ENCODE measurements around the gene CYBB.

The CYBB gene

DNA sequence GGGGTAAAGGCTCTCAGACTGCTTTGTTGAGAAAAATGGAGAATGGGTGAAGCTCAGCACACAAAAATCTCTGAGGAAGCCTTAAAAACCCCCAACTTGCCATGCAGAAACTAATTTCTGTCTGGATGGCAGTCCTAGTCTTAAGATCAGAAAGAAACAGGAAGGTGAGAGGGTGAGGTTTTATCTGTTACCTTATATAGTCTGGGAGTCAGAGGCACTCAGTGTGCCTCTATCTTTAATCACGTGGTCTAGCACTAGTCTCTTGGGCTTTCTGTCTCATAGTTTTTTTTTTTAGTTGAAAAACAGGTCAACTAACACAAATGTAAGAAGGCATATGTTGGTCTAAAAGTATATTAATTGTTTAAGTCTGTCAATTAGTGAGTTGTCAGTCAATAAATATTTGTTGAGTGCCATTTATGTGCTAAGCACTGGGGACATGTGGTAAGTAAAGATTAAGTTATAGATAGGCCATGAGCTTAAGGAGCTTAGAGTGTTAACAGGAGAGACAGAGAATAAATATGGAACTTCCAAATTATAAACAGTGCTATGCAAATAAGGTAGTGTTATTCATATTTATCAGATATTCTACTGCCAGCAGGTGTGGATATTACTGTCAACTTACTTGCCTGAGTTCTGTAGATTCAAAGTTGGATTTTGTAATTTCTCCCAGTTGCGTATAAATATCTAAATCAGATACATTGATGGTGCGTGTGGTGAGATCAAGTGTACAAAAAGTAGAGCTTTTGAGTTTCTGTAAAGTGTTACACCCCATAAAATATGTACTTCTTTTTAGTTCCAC lies 7.0 kb downstream of the CYBB start:
- DNase-seq, result peak; percentile 34

DNA sequence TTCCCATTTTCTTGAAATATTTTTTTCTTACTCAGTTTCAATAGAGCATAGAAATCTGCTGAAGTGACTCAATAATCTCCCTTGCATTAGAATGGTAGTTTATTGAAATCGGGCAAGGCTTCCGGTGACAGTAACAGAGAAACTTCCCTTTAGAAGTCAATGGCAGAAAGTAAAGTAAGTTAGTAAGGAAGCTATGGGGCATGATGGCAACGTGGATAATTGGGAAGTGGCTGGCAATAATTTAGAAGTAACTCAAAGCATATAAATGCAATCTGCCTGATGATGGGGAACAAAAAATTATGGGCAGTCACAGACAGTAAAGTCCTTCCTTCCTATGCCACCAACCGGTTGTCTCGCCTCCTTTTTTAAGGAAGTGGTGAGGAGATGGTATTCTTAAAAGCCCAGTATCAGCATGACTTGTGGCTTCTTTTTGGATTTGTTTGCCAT lies 7.6 kb downstream of the CYBB start:
- DNase-seq, result peak; percentile 24

DNA sequence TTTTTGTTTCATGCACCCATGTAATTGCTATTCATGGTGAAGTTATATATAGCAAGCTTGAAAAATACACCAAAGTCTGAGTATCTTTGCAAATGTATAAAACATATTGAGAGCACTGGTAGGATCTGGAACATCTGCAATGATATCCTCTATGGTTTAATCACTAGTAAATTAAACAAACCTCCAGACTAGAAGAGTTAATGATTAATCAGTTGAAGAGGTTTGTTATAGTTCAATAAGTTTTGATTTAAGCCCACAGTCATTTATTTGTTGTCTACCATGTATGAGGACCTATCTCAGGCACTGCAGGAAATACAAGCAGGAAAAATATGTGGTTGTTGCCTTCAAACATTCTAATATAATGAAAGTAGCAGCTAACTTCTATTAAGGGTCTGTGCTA lies 16.5 kb downstream of the CYBB start:
- DNase-seq, result no peak

DNA sequence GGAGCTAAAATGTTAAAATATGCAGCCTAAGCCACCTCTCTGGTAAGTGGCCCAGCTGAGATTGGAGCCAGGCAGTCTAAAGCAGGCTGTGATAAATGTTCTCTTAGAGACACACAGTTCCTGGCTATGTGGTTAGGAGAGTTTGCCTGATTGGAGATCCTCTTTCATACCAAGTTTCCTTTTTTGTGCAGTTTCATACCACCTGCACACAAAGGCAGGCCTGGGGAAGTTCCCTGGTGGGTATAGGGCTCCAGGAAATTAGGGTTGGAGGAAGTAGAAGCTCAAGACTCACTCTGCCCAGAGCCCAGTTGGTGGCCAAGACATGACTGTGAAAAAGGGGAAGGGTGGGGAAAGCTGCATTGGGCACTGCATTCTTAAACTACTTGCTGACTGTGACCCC lies 16.9 kb downstream of the CYBB start:
- no peak for DNase-seq

DNA sequence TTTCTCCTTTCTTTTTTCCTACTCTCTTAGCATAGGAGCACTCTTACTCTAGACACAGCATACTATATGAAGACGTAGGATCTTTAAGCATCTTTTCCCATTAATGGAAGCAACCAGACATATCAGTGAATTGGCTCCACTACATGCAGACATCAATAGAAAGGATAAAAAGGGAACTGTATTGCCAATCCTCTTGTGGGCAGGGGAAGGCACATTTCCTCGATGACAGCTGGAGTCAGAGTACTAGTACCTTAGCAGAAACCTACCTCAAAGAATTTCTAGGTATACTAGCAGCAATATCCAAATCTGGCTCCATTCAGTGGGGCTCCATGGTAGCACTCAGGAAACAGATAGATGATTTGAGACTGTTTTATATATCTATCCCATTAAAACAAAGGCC lies 20.1 kb downstream of the CYBB start:
- DNase-seq, result no peak

DNA sequence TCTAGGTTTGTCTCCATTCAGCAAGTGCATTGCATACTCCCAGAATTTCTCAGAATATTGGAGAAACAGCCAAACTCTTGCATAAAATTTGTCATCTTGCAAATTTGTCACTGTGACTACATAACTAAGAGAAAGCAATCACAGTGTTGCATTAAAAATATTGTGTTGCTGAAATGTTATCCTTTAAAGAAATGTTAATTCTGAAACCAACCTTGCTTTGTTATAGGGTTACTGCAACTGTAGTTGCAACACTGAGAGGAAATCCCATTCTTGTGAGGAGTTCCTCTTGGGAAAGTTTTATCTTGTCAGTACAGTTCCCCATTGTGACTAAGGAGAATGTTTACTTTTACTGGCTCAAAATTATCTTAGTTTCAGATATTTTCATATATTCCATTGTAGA lies 20.9 kb downstream of the CYBB start:
- DNase-seq, result no peak

DNA sequence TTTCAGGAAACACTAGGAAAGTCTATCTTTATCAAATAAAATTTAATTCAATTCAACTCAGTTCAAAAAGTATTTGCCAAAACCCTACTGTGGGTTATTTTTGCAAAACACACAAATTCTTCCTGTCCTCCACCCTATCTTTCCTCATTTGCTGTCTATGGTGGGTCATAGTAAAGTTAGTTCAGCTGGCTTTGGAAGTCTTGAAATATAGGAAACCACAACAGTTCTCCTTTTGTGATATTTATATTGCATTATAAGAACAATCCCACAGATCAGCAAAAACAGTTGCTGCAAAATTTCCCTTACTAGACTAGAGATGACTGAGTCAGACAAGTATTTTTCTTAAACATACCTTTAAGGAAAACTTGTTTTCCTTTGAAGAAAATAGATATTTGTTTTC lies 22.2 kb downstream of the CYBB start:
- DNase-seq, result no peak

DNA sequence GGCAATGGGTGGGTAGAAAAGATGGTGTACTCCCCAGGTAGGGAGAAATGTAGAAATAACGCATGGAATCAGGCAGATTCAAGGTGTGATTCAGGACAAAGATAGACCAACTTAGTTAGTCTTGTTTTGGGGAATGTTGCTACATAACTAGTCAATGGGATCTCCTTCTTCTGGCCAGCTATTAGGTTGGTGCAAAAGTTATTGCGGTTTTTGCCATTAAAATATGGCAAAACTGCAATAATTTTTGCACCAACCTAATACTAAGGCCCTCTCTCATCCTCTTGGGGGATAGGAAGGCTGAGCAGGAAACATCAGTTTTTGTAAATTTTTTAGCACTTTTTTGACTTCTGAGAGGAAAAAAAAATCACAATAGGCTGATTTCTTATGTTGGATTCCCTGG lies 23.2 kb downstream of the CYBB start:
- no peak for DNase-seq

DNA sequence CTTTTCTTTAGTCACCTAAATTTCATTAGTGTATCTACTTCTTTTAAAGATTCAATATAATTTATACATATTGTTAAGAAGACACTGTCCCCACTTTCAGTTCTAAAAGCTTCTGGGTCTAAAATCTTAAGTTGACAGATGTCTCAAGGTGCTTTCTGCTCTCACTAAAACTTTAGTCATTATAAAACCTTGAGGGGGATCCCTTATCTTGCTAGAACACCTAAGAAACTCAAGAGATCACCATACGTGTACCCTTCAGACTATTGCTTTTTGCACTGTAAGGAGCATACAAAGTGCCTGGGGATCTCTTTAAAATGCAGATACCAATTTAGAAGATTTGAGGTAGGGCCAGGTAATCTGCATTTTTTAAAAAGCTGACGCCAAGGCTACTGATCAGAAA lies 30.1 kb downstream of the CYBB start:
- no peak for DNase-seq

DNA sequence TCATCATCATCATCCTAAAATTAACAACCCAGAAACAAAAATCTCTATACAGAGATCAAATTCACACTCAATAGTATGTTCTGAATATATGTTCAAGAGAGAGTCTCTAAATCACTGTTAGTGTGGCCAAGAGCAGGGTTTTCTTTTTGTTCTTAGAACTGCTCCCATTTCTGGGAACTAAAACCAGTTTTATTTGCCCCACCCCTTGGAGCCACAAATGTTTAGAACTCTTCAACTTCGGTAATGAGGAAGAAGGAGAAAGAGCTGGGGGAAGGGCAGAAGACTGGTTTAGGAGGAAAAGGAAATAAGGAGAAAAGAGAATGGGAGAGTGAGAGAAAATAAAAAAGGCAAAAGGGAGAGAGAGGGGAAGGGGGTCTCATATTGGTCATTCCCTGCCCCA lies 32.3 kb downstream of the CYBB start:
- DNase-seq, result no peak

DNA sequence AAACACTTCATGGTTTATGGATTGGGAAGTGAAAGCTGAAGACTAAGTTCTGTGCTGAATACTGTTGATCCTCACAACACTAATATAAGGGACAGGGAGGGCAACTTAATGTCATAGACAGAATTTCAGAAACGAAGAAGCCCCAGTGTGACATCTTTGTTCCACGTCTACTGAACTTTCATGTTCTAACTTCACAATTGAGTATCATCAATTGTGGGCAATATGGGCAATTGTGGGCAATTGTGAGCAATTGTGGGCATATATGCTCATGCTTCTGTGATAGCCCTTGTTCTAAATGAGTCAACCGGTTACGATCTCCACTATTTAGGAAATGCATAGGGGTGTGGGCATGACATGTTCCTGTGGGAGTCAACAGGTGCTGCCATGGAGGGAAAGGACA lies 33.7 kb downstream of the CYBB start:
- DNase-seq, result no peak

DNA sequence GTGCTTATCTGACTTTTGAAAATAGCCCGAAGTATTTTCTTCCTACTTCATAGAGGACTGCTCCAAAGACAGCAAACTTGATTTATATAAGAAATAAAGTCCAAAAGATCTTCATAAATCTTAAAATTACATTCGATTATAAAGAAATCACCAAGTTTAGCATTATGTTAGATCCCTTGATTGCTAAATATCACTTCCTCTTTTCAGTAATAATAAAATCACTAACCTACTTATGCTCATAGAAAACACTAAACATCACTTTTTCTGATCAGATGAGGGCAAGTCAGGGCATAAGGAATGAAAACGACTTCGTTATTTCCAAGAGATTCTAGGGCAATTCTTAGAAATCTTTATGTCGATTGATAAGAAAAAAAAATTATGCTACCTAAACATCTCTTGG lies 35.5 kb downstream of the CYBB start:
- DNase-seq, result no peak

DNA sequence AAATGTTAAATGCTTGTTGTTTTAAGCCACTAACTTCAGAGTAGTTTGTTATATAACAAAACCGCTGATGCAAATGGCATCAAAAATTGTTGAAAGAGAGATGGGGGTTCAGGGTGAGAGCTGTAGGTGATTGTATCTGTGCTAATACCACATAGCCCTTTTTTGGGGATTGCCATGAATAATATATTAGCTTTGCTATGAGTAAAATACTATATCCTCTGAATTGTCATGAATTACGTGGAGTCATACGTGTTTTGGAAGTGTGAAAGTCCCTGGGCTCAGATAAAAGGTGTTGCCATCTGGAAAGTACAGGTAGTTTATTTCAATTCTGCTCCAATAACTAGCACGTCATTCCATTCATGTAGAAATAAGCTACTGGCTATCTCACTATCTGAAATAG lies 36.9 kb downstream of the CYBB start:
- DNase-seq, result no peak

DNA sequence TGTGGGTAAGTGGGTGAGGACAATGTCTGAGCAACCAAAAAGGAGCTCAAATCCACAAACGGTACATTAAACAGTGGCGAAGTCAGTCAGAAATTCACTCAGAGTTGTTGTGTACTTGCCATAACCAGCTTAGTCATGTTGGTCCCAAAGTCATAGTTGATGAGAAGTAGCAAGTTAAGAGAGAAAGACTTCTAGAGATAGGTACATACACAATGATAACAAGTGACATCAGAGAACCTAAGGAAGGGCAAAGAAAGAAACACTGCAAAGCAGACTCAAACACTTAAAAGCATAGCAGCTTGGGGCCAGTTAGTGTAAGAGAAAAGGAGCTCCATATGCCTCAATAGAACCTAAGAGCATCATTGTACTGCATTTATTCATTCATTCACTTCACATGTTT lies 37.3 kb downstream of the CYBB start:
- DNase-seq, result no peak

DNA sequence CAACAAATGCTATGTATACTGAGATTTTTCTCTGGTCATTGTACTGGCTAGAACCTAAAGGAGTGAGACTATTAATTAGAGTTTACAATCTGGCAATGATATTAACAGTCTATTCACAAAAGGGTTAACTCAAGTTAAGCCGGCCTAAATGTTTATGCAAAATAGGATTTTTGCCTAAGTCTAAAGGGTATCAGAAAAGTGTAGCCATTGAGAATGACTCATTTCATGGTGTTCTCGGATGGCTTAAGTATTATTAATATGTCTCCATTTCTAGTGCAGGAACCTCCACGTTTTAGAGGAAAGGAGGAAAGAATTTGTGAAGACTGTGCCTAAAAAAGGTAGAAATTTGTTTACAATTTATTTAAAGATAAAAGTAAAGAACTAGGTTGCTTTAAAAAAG lies 37.7 kb downstream of the CYBB start:
- no peak for DNase-seq

DNA sequence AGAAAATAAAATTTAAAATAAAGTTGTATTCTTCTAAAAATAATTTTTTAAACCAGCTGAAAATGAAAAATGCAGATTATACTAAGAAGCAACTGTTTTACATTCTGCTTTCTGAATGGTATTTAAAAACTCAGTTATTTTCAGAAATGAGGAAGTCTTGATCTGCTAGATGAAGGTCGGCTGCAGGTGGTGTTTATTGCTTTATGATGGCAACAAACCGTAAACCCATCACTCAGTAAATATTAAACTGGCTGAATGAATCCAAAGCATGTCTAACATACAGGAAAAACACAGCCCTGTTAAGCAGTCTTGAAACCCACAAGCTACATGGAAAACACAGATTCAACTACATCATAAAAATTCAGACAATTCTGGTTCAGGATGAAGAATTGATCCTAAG lies 38.2 kb downstream of the CYBB start:
- DNase-seq, result no peak

DNA sequence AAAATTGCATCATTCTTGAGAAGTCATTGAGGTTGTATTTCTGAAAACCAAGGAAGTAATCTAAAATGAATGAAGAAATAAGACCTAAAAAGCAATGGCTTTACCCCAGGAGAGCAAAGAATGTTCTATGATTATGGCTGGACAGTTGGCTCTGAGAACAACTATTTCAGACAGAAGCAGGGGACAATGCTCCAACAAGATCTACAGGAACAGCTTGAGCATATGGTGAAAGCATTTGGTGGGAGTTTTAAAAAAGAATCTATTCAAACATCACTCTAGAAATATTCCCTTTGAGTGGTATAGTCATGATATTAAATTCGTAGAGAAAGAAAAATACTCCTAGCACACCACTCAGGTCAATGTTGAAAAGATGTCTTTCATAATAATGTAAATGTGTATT lies 40.8 kb downstream of the CYBB start:
- no peak for DNase-seq

DNA sequence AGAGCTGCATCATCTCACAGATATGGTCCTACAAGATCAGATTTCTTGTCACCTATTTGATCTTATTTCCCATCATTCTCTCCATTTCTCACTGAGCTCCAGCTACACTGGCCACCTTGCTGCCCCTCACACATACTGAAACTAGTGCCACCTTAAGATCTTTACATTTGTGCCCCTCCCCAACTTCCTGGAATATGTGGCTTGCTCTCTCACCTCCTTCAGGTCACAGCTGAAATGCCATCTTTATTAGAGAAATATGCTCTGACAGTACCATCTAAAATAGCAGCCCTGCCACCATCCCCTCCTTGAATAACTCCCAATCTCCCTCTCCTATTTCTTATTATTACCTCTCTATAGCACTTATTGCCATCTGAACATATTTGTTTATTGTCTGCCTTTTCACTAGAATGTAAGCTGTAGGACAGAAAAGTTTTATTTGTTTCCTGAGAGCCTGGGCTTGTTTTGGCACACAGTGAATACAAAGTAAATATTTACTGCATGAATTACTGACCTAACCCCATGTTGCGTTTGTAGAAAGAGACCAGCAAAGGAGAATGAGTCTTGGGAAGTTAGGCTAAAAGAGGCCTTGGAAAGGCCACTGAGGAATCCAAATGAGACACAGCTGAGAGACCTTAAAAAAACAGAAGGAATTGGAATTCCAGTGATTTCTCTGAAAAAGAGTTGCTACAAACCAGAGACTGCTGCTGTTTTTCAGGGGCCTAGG lies 44.8 kb downstream of the CYBB start:
- DNase-seq, result no peak

DNA sequence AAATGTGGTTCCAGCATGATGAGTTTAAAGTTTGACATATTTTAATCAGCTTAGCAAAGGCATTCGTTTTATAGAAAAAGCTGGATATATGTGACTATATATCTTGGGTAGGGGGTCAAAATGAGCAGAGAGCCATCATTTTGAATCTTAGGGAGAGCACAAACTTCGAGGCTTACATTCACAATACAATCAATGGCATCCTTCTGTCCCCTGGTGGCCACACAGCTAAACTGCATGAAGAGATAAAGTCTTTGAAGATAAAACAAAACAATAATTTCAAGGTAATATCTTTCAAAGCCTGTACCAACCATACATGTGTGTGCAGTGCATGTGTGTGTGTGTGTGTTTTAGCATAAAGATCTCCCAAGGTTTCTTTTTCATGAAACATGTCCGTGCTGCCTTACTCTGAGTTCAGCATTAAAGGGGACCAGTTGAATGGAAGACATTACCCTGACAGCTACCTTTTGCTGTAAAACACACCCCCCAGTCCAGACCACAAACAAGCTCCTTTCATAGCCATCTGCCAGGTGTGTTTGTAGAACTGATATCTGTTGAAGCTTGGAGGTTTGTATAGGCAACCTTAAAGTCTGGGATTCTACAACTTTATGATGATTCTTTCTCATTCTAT lies 45.5 kb downstream of the CYBB start:
- peak; percentile 69 for DNase-seq

DNA sequence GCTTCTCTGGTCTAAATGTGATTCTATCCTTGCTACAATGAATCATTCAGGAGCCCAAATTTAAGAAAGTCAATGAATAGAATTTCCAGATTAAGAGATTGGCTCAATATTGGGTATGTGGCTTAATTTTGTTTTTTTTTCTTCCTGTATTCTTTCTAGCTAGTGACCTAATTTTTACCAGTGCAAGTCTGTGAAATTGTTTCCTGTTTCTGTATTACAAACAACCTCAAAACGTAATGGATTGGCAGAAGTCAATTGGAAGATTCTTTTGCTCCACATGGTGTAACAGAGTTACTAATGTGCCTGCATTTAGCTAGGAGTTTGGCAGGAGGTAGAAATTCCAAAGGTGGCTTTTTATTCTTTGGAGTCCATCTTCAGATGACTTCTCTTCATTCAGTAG lies 49.9 kb downstream of the CYBB start:
- DNase-seq, result no peak

DNA sequence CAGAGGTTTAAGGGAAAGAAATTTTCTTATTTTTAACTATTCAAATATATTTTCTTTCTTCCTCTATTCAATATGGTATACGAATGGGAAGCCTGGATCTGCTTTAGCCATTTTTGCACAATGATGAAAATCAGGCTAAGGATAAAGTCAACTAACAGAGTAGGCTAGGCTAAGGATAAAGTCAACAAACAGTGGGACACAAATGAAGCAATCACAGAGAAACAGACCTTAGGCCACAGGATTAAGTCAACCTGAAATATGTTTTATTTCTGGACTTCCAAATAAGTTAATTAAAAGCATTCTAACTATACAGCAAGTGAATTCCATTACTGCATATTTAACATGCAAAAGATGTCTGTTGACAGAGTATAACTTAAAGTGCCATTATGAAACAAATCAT lies 50.5 kb downstream of the CYBB start:
- no peak for DNase-seq

DNA sequence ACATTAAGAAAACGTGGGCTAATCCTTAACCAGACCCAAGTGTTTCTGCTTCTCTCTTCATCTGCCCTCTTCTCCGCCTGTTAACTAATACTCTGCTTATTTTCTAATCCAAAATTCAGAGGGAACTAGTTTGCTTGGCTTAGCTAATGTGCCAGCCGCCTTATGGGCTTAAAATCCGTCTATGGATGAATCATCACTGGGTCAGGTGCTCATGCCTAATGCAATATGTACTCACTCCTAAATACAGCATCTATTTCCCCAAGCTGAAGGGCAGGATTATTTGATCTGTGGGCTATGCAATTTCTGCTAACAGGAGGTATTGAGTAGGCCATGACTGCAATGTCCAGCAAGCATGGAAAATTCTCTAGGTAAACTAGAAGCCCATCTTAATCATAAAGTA lies 55.1 kb downstream of the CYBB start:
- DNase-seq, result no peak

DNA sequence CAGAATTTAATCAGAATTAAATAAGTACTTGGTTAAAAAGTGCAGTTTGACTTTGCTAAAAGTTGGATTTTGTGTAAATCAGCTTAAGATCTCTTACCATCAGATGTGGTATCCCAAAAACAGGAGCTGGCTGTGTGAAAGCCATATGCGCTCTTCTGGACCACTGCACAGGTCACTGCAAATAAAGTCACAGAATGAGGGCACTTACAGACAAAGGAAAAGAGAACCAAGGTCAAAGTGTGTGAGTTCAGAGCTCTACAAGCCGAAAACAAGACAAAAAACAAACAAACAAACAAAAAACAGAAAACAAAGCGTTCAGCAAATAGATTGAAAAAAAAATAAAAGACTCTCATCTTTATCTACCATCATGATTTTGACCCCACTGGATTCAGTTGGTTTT lies 61.1 kb downstream of the CYBB start:
- no peak for DNase-seq

DNA sequence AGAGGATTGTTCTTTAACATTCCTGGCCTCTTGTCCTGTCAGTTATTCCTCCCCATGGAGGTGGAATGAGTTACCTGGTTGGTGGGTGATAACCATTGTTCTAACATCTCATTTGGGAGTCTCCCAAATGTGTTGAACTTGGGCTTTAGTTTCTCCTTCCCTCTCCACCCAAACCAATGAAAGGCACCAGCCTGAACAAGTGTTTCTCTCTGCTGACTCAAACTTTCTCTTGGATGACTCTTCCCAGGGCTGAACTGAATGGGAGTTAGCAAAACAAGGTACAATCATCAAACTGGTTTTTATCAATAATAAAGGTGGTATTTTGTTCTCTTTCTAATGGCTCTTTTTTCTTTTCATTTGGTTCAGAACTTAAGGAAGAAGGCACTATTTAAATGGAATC lies 64.8 kb downstream of the CYBB start:
- no peak for DNase-seq

Measured in CD4-positive, alpha-beta T cell treated with Interleukin-17A for 1 hour (primary cell).